ENCODE data around the gene GTF2IRD1. TPM values are rescaled to one million over a fixed set of nuclear protein-coding genes. Genes with fewer than 3 reads are reported as not detected.
A peak's percentile ranks its signal among the peaks of the same experiment; 100 is the strongest.

GTF2IRD1 gene
- total RNA-seq, 1 experiment from 2014 or later: 42.9 TPM

DNA sequence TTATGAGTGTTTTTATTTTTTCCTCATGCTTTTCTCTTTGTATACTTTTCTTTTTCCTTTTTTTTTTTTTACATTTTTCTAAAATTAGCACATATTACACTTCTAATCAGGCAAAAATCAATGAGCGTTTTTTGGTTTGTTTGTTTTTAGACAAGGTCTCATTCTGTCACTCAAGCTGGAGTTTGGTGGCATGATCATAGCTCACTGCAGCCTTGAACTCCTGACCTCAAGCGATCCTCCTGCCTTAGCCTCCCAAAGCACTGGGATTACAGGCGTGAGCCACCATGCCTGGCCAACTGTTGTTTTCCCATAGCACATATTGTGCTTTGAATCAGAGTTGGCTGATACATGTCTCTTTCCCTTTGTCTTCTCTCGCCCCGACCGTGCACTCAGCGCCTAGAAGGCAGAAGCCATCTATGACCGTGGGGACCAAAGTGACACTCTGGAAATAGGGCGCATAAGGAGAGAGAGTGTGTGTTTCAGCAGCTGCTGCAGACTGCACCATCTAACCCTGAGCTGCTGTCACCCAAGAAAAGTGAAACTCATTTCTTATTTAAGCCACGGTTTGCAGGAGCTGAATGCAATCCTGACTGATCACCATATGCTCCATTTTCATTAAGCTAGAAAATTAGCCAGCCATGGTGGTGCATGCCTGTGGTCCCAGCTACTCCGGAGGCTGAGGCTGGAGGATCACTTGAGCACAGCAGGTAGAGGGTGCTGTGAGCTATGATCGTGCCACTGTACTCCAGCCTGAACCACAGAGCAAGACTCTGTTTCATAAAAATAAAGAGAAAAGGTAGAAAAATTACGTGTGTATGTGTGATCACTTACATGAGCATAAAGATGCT is 162.5 kb downstream of the GTF2IRD1 start:
- no peaks in the 10 kb centered on the region for H3K27me3 Mint-ChIP-seq (ENCODE audit: low read depth)
- TF ChIP-seq CBFB (CRISPR knock-in tag; IDR thresholded peaks at IDR 0.05; ENCODE audit: low read depth) (no peak), ZNF219 (CRISPR knock-in tag; IDR thresholded peaks at IDR 0.05; ENCODE audit: borderline replicate concordance) (no peak), FOXK1 (CRISPR knock-in tag; IDR thresholded peaks at IDR 0.05) (no peak), ZNF121 (CRISPR knock-in tag; IDR thresholded peaks at IDR 0.05) (peak; percentile 77), ZNF138 (CRISPR knock-in tag; conservative IDR thresholded peaks at IDR 0.05) (no peak)
- ChIA-PET POLR2A (interaction anchor here (0.5 kb wide), 2 partner anchors 43 to 112 kb away, joined by 3 to 6 read pairs; no protein-coding TSS in a partner anchor), CTCF (interaction anchor here (0.9 to 1.9 kb wide), 3 partner anchors 10 to 215 kb away, joined by 3 to 5 read pairs (median 5); no protein-coding TSS in a partner anchor)
- peaks cover 24% of the 10 kb centered on the region for H3K4me1 Mint-ChIP-seq
- no peak overlapping the region for H3K27ac Mint-ChIP-seq
- H3K9me3 Mint-ChIP-seq: no peaks in the 10 kb centered on the region
- H3K36me3 Mint-ChIP-seq: no peaks in the 10 kb centered on the region
- H3K4me3 Mint-ChIP-seq: no peak overlapping the region
- ATAC-seq (no peak), DNase-seq (ENCODE audit: low spot score) (no peak)

DNA sequence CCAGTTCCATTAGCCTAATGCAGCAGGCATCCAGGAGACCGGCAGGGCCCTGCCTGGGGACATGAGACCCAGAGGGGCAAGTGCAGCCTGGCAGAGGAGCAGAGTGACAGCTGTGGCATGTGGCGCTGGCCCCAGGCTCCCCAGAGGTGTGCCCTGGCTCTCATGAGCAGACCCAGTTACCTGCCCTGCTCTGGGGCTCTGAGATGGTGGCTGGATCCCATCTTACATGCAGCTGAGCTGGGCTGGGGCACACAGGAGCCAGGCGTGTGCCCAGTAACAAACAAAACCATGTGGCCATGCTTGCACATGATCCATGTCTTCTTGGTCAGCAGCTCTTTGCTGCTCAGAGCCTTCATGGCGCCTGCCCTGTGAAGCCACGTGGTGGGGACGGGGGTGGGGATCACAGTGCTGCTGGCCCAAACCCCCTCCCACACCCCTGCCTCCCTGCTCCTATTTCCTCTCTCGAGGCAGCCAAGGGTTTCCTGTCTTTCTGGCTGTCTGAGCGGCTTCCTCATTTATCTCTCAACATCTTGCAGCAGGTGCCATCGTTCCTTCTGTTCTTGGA is 163.6 kb downstream of the GTF2IRD1 start:
- no peaks in the 10 kb centered on the region for H3K36me3 Mint-ChIP-seq
- ChIA-PET CTCF (interaction anchor here (0.6 to 1.9 kb wide), 7 partner anchors 10 to 216 kb away, joined by 3 to 5 read pairs (median 4); no protein-coding TSS in a partner anchor), POLR2A (interaction anchor here (0.6 kb wide), 2 partner anchors 9 to 621 kb away, joined by 3 to 8 read pairs; no protein-coding TSS in a partner anchor)
- ATAC-seq: peak; percentile 67
- peak; percentile 40 for DNase-seq (ENCODE audit: low spot score)
- TF ChIP-seq, protein P1, sequence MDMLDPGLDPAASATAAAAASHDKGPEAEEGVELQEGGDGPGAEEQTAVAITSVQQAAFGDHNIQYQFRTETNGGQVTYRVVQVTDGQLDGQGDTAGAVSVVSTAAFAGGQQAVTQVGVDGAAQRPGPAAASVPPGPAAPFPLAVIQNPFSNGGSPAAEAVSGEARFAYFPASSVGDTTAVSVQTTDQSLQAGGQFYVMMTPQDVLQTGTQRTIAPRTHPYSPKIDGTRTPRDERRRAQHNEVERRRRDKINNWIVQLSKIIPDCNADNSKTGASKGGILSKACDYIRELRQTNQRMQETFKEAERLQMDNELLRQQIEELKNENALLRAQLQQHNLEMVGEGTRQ (CRISPR knock-in tag; IDR thresholded peaks at IDR 0.05): peak; percentile 67
- TF ChIP-seq, protein P2, sequence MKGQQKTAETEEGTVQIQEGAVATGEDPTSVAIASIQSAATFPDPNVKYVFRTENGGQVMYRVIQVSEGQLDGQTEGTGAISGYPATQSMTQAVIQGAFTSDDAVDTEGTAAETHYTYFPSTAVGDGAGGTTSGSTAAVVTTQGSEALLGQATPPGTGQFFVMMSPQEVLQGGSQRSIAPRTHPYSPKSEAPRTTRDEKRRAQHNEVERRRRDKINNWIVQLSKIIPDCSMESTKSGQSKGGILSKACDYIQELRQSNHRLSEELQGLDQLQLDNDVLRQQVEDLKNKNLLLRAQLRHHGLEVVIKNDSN (CRISPR knock-in tag; IDR thresholded peaks at IDR 0.05): peak; percentile 55; the same call in 1 of the 2 replicates
- no peak for TF ChIP-seq ZNF219 (CRISPR knock-in tag; IDR thresholded peaks at IDR 0.05; ENCODE audit: borderline replicate concordance)
- TF ChIP-seq, protein P3, sequence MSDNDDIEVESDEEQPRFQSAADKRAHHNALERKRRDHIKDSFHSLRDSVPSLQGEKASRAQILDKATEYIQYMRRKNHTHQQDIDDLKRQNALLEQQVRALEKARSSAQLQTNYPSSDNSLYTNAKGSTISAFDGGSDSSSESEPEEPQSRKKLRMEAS (CRISPR knock-in tag; IDR thresholded peaks at IDR 0.05): peak; percentile 90
- TF ChIP-seq IRF2 (CRISPR knock-in tag; IDR thresholded peaks at IDR 0.05; ENCODE audit: borderline replicate concordance, low read depth): no peak
- TF ChIP-seq, protein P4, sequence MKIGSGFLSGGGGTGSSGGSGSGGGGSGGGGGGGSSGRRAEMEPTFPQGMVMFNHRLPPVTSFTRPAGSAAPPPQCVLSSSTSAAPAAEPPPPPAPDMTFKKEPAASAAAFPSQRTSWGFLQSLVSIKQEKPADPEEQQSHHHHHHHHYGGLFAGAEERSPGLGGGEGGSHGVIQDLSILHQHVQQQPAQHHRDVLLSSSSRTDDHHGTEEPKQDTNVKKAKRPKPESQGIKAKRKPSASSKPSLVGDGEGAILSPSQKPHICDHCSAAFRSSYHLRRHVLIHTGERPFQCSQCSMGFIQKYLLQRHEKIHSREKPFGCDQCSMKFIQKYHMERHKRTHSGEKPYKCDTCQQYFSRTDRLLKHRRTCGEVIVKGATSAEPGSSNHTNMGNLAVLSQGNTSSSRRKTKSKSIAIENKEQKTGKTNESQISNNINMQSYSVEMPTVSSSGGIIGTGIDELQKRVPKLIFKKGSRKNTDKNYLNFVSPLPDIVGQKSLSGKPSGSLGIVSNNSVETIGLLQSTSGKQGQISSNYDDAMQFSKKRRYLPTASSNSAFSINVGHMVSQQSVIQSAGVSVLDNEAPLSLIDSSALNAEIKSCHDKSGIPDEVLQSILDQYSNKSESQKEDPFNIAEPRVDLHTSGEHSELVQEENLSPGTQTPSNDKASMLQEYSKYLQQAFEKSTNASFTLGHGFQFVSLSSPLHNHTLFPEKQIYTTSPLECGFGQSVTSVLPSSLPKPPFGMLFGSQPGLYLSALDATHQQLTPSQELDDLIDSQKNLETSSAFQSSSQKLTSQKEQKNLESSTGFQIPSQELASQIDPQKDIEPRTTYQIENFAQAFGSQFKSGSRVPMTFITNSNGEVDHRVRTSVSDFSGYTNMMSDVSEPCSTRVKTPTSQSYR (CRISPR knock-in tag; IDR thresholded peaks at IDR 0.05): 0 out of 2 replicates have a peak, but pooled peaks have one; percentile 72
- TF ChIP-seq NFATC4 (CRISPR knock-in tag; IDR thresholded peaks at IDR 0.05): no peak
- H3K4me1 Mint-ChIP-seq: peaks cover 23% of the 10 kb centered on the region
- H3K27me3 Mint-ChIP-seq (ENCODE audit: low read depth): no peaks in the 10 kb centered on the region
- no peak overlapping the region for H3K4me3 Mint-ChIP-seq
- H3K27ac Mint-ChIP-seq: no peak overlapping the region; the same call in 1 of the 2 replicates
- no peaks in the 10 kb centered on the region for H3K9me3 Mint-ChIP-seq

DNA sequence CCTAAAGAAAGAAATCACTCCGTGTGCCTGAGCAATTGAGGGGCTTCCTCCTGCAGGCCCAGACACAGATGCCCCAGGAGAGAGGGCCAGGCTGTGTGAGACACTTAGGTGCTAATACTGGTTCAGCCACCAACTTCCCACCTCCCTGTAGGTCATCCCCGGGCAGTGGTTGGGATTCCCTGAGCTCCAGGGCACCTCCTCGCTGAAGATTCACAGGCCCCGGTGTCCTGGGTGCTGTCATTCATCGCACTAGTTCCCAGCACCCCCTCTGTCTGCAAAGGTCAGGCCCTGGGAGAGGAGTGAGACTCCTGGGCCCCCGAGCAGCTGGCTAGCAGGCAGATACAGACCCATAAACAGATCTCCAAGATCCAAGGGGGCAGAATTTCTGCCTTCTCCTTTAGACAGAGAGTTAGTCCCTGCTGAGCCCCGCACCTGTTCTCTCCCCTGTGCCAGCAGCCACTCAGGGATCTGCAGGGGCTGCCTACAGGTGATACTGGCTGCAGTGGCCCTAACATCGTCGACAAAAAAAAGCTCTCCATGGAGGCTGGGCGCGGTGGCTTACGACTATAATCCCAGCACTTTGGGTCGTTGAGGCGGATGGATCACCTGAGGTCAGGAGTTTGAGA is 165.6 kb downstream of the GTF2IRD1 start:
- Mint-ChIP-seq H3K36me3 (no peaks in the 10 kb centered on the region), H3K27me3 (ENCODE audit: low read depth) (no peaks in the 10 kb centered on the region), H3K4me3 (no peak overlapping the region), H3K9me3 (no peaks in the 10 kb centered on the region), H3K4me1 (peaks cover 19% of the 10 kb centered on the region), H3K27ac (no peak overlapping the region)
- ChIA-PET CTCF (interaction anchor here (0.6 to 1.0 kb wide), 3 partner anchors 13 to 100 kb away, joined by 3 to 4 read pairs (median 4); no protein-coding TSS in a partner anchor), POLR2A (no interaction called here)
- peak; percentile 36 for ATAC-seq
- no peak for DNase-seq (ENCODE audit: low spot score)
- TF ChIP-seq, protein P5, sequence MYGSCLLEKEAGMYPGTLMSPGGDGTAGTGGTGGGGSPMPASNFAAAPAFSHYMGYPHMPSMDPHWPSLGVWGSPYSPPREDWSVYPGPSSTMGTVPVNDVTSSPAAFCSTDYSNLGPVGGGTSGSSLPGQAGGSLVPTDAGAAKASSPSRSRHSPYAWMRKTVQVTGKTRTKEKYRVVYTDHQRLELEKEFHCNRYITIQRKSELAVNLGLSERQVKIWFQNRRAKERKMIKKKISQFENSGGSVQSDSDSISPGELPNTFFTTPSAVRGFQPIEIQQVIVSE (CRISPR knock-in tag; IDR thresholded peaks at IDR 0.05; ENCODE audit: borderline replicate concordance): no peak
- TF ChIP-seq IRF2 (CRISPR knock-in tag; IDR thresholded peaks at IDR 0.05; ENCODE audit: borderline replicate concordance, low read depth) (no peak), CREB1 (CRISPR knock-in tag; IDR thresholded peaks at IDR 0.05) (no peak), ZNF121 (CRISPR knock-in tag; IDR thresholded peaks at IDR 0.05) (no peak), TP53 (CRISPR knock-in tag; IDR thresholded peaks at IDR 0.05) (no peak)
- TF ChIP-seq, protein P6, sequence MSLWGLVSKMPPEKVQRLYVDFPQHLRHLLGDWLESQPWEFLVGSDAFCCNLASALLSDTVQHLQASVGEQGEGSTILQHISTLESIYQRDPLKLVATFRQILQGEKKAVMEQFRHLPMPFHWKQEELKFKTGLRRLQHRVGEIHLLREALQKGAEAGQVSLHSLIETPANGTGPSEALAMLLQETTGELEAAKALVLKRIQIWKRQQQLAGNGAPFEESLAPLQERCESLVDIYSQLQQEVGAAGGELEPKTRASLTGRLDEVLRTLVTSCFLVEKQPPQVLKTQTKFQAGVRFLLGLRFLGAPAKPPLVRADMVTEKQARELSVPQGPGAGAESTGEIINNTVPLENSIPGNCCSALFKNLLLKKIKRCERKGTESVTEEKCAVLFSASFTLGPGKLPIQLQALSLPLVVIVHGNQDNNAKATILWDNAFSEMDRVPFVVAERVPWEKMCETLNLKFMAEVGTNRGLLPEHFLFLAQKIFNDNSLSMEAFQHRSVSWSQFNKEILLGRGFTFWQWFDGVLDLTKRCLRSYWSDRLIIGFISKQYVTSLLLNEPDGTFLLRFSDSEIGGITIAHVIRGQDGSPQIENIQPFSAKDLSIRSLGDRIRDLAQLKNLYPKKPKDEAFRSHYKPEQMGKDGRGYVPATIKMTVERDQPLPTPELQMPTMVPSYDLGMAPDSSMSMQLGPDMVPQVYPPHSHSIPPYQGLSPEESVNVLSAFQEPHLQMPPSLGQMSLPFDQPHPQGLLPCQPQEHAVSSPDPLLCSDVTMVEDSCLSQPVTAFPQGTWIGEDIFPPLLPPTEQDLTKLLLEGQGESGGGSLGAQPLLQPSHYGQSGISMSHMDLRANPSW (CRISPR knock-in tag; conservative IDR thresholded peaks at IDR 0.05; ENCODE audit: low read depth): no peak
- TF ChIP-seq, protein P7, sequence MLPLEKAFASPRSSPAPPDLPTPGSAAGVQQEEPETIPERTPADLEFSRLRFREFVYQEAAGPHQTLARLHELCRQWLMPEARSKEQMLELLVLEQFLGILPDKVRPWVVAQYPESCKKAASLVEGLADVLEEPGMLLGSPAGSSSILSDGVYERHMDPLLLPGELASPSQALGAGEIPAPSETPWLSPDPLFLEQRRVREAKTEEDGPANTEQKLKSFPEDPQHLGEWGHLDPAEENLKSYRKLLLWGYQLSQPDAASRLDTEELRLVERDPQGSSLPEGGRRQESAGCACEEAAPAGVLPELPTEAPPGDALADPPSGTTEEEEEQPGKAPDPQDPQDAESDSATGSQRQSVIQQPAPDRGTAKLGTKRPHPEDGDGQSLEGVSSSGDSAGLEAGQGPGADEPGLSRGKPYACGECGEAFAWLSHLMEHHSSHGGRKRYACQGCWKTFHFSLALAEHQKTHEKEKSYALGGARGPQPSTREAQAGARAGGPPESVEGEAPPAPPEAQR (CRISPR knock-in tag; IDR thresholded peaks at IDR 0.05): no peak
